ENCODE results near the gene ANTXR2.

The ANTXR2 gene

DNA sequence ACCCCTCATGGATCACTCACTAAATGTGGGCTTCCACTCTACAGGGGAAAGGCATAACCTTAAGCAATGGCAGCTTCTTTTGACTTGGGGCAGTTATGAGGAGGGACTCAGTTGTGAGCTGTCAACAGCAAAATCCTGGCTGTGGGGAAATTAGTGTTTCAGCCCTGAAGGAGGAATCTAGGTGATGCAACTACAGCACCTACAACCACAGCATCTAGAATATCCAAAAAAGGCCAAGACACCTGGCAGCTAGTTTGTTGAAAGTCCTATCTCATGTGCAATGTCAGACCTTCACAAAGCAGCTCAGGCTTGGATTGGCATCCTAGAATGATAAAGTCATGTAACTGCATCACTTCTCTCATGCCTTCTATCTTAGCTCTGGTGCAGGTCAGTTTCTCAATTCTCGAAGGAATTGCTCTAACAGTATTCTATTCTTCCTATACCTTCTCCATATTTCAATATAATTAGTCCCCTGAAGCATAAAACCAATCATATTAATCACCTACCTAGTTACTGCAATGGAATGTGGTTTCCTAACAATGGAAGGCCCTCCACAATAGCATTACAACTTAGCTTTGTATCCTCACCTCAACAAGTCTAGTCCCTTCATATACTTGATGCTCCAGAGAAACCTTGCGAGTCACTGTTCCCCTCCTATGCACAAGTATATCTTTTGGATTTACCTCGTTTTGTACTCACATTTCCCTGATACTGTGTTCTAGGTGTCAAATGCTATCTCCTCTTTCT, 5.5 kb upstream of the ANTXR2 start:
- Mint-ChIP-seq H3K4me1 (peaks cover 53% of the 10 kb centered on the region), H3K27ac (no peak overlapping the region), H3K27me3 (no peaks in the 10 kb centered on the region), H3K36me3 (no peaks in the 10 kb centered on the region), H3K4me3 (no peak overlapping the region), H3K9me3 (no peaks in the 10 kb centered on the region)

DNA sequence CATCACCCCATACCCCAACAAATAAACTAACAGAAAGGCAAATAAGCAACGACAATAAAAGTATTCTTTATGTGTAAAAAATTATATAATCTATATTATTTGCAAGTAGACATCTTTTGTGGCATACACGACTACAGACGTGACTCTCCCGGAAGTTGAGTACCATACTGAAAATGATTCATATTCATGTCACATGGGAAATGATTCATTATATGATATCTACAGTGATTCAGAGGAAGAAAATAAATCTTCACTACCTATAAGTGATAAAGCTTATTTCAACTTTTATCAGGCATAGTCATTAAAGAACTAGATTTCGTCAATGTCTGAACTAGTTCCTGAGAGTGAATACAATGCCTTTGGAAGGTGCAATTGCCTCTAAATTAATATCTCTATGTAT, 4.6 kb upstream of the ANTXR2 start:
- Mint-ChIP-seq H3K4me1 (peaks cover 60% of the 10 kb centered on the region), H3K27ac (no peak overlapping the region), H3K27me3 (no peaks in the 10 kb centered on the region), H3K4me3 (no peak overlapping the region), H3K36me3 (no peaks in the 10 kb centered on the region), H3K9me3 (no peaks in the 10 kb centered on the region)

DNA sequence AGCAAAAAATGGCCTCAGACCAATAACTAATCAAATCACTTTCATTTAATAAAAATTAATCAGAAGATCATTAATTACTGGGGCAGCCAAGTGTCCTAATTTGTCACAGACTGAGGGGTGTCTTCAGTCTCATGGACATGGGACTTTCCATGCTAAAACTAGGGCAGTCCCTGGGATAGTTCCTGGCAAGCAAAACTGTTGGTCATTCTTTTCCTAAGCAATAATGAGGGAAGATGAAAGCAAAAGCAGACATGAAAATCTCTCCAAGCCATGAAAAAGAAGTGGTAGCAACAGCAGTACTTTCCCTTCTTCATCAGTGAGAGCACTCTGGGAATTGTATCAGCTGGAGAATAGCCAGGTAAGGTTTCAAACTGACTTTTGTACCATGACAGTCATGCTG, 3.7 kb upstream of the ANTXR2 start:
- H3K27me3 Mint-ChIP-seq = no peaks in the 10 kb centered on the region
- H3K9me3 Mint-ChIP-seq = no peaks in the 10 kb centered on the region
- no peak overlapping the region for H3K4me3 Mint-ChIP-seq
- peaks cover 65% of the 10 kb centered on the region for H3K4me1 Mint-ChIP-seq
- peak overlapping the region; percentile 26 for H3K27ac Mint-ChIP-seq
- no peaks in the 10 kb centered on the region for H3K36me3 Mint-ChIP-seq

DNA sequence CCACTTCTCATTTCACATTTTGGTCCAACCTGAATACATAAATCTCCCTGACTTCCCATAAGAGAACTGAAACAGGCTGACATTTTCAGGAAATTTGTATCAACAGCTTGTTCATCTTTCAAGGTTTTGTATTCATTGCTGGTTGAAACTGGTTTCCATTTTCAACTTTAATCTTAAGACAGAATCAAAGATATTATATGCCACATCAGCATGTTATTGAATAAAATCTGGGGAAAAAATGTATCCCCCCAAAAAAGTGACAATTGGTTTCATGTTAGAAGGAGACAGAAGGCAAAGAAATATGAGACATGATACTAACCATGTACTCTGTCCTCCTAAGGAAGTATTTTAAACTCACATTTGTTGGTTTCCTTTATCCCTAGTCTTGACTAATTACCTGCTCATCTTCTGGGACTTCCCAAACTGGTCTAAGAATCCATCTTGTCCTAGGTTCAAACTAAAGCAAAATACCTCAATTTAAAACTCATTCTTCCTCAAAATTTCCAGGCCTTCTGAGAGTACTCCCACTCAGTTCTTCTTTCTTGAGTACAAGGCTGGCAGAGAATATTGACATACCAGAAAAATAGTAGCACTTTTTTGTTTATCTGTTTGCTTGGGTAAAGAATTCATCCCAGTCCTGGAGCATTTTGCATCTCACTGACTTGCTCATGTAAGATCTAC, 3.1 kb upstream of the ANTXR2 start:
- H3K27ac Mint-ChIP-seq = peak overlapping the region; percentile 60

DNA sequence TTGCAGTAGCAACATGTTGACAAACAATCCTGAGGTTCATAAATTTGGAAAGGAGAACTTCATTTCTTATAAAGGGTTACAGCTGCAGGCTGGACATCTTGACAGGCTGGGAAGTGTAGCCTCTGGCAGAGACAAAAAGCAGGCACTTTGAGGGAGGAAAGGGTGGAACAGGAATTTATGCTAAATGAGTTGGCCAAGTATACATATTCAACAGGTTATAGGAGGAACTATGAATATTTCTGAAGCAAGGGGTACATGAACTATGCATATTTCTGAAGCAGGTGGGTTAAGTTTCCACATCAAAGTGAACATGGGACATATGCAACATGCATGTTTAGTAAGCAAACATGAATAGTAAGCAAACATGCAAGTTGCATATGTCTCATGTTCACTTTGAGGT, 1.6 kb upstream of the ANTXR2 start:
- H3K4me3 Mint-ChIP-seq = peak overlapping the region; percentile 34
- peaks cover 79% of the 10 kb centered on the region for H3K4me1 Mint-ChIP-seq
- H3K9me3 Mint-ChIP-seq = no peaks in the 10 kb centered on the region
- H3K27ac Mint-ChIP-seq = peak overlapping the region; percentile 90
- H3K27me3 Mint-ChIP-seq = no peaks in the 10 kb centered on the region
- peaks cover 5% of the 10 kb centered on the region for H3K36me3 Mint-ChIP-seq

More for the DNA sequence above, 3.1 kb upstream of the ANTXR2 start:
- Mint-ChIP-seq H3K27me3 (no peaks in the 10 kb centered on the region), H3K9me3 (no peaks in the 10 kb centered on the region), H3K36me3 (peaks cover 2% of the 10 kb centered on the region), H3K4me1 (peaks cover 65% of the 10 kb centered on the region), H3K4me3 (no peak overlapping the region)

DNA sequence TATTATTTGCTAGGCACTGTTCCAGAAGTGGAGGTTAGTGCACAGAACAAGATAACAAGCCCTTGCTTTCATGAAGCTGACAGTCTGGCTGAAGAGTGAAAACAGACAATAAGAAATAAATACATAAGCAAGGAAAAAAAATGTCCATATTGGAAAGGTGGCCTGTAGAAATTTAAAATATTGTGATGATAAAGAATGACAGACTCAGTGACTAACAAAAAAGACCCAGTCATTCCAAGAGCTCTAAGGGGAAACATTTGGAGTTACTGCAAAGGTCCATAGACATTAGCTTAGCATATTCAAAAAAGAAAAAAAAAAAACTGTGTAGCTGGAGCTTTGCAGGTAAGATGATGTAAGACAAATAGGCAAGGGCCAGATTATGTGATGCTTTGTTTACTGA, 1.0 kb upstream of the ANTXR2 start:
- H3K27ac Mint-ChIP-seq = peak overlapping the region; percentile 90
- H3K27me3 Mint-ChIP-seq = no peaks in the 10 kb centered on the region
- H3K4me3 Mint-ChIP-seq = peak overlapping the region; percentile 96
- H3K4me1 Mint-ChIP-seq = peaks cover 85% of the 10 kb centered on the region
- H3K9me3 Mint-ChIP-seq = no peaks in the 10 kb centered on the region
- peaks cover 5% of the 10 kb centered on the region for H3K36me3 Mint-ChIP-seq

DNA sequence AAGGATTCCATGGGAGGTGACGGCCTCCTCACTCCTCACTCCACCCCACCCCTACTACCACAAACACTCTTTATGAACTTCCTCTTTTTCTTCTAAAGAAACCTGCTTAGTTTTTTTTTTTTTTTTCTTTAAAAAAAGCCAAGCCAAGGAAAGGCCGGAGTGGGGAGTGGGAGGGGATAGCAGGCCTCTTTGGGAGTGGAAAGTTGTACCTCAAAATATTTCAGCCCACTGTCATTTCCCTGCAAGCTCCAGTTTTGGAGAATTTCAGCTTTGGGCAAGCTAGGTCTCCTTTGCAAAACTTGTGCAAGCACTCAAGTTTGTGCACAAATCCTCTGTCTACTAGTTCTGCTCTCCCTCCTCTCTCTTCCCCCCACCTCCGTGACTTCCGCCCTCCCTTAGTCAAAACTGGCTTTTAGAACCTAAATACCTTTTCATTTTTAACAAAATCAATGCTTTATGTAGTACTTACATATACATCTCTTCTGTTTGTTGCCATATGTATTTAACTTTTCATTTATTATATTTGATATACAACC, 512 bp upstream of the ANTXR2 start:
- Mint-ChIP-seq H3K4me3 (peak overlapping the region; percentile 96), H3K9me3 (no peaks in the 10 kb centered on the region), H3K36me3 (peaks cover 5% of the 10 kb centered on the region), H3K27me3 (no peaks in the 10 kb centered on the region), H3K27ac (peak overlapping the region; percentile 85), H3K4me1 (peaks cover 83% of the 10 kb centered on the region)

DNA sequence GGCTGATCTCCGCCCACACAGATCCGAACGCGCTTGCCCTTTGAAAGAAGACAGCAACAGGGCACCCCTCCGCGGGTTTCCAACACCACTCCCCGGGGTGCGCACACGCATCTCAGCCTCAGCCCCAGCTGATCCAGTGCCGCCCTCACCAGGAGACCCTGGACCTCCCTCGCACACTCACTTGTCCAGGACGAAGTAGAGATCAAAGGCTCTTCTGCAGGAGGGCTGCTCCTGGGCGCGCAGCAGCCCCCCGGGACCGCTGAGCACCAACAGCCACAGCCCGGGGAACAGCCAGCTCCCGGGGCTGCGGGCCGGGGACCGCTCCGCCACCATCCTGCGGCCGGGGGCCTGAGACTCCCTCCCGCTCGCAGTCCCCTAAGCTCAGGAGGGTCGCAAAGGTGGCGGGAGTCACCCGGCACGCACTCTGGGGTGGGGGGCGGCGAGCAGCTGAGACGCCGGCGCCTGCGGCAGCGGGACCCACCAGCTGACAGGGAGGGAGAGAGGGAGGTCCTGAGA, 743 bp downstream of the ANTXR2 start:
- Mint-ChIP-seq H3K4me3 (peak overlapping the region; percentile 96), H3K27me3 (no peaks in the 10 kb centered on the region), H3K27ac (peak overlapping the region; percentile 92), H3K36me3 (peaks cover 12% of the 10 kb centered on the region), H3K9me3 (no peaks in the 10 kb centered on the region), H3K4me1 (peaks cover 80% of the 10 kb centered on the region)

DNA sequence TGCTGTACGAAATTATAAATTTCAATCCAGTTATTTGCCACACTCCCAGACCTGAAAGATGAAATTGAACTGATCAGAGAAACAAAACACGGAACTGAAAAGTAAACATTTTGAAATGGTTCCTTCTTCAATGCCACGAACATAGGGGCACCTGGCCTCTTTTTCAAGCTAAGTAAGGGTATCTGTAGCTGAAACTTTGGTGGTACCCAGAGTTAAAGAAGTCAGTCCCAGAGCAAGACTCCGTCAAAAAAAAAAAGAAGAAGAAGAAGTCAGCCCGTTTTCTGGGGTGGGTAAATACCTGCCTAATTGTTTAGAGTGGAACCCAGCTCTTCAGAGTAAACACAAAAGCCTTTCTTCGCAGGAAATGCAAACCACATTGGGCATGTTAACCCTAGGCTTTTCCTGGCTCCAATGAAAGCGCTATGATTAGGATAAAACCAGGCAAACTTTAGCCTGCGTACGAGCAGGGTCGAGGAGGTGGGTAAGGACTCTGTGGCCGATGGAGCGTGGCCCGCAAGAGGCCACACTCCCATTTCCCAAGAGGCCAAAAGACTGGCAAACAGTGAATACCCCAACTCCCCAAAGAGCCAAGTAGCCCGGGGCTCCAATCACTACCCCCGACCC, 1.3 kb downstream of the ANTXR2 start:
- Mint-ChIP-seq H3K36me3 (peaks cover 15% of the 10 kb centered on the region), H3K4me1 (peaks cover 82% of the 10 kb centered on the region), H3K27ac (peak overlapping the region; percentile 92), H3K4me3 (peak overlapping the region; percentile 96), H3K27me3 (no peaks in the 10 kb centered on the region), H3K9me3 (no peaks in the 10 kb centered on the region)

DNA sequence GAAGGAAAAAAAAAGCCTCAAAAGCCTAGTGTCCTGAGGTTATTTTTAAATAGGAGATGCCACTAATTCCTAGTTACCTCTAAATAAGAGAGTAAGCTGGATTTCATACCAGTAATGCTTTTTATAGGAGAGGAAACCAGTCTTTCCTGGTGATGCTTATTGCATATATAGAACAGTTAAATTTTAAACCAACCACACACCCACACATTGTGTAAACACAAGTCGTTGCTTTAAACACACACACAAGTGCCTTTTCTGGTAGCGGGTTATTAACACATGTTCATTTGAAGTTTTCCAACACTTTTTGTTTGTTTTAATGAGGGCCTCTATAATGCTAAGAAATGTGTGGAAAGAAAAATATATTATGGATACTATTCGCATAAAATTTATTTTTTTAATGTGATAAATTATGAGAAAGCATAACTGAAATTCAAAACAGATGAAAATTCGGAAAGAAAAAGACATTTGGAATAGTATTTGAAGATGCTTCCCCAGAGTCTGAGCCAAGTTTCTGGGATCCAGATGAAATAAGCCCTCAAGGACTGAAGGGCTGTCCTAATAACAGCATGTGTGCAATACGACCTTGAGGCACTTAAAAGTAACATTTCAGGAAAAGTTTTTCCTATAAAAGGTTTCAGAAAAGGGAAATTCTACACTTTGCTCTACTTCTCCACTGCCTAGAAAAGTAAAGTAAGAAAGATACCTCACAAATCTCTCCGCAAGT, 2.0 kb downstream of the ANTXR2 start:
- H3K36me3 Mint-ChIP-seq = peaks cover 15% of the 10 kb centered on the region
- H3K4me1 Mint-ChIP-seq = peaks cover 78% of the 10 kb centered on the region
- H3K9me3 Mint-ChIP-seq = no peaks in the 10 kb centered on the region
- peak overlapping the region; percentile 77 for H3K27ac Mint-ChIP-seq
- H3K27me3 Mint-ChIP-seq = no peaks in the 10 kb centered on the region
- peak overlapping the region; percentile 96 for H3K4me3 Mint-ChIP-seq

DNA sequence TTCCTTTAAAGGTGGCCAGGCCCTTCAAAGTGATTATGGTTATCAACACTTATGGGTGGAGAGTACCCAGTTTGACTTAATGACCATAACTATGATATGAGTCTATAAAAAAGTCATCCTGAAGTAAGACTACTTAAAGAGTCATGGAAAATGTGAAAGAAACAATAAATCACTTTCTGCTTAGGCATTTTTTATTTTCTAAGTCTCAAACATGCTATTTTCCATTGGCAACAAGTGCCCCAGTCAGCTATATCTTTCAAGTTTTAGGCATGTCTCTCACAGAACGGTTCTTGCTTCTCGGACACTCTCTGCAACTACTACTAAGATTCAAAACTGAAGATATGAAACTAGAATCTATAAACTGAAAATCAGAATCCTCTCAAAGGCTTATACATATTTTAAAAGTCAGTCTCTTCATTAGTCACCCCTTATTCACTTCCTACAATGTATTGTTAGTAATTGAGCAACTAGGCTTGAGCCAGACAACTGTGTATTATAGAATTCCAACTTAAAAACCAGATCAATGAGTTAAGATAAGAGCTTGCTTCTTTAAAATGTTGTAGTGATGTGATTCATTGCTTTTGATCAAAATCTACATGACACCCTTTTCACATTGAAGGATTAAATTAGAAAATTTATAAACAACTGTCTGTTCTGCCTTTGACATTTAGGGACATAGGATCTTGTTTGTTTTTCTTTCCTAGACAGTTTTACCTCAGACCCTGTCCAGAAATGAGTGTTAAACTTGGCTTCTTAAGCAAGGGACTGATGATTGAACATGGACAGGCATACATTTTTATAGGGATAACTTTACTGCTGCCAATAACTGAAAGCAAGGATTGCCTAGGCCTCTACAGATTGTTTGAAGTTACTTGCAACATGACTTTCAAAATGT, 2.9 kb downstream of the ANTXR2 start:
- peak overlapping the region; percentile 15 for H3K27ac Mint-ChIP-seq

DNA sequence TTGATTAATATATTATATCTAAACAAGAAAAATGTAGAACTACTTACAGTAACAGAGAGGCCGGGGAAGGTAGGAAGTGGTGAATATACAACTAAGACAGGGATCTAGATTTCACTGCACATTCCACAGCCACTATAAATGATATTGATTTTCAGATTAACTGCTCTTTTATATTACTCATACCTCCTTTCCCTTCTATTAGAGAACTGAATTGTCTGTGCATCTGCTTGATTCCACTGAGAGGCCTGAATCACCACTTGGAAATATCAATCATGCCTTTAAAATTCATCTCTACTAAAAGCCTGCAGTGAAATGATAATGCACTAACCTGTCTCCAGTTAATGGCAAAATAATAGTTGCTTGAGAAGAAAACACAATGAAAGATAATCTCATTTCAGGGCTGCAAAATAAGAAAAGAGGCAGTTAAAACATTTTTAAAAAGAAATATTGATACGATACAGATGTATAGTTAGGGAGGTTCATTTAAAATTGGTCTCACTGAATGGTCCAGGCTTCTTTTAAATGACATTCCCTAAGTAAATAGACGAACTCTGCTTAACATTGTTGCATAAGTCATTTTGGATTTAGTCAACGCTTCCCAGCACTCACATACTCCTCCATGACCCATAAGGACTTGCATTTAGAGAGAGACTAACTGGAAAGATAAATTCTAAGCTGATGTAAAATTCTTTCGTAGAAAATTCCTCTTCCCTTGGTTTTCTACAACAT, 3.8 kb downstream of the ANTXR2 start:
- Mint-ChIP-seq H3K27me3 (no peaks in the 10 kb centered on the region), H3K4me3 (peak overlapping the region; percentile 96), H3K36me3 (peaks cover 20% of the 10 kb centered on the region), H3K27ac (peak overlapping the region; percentile 23), H3K4me1 (peaks cover 67% of the 10 kb centered on the region), H3K9me3 (no peaks in the 10 kb centered on the region)

More for the DNA sequence above, 2.9 kb downstream of the ANTXR2 start:
- no peaks in the 10 kb centered on the region for H3K27me3 Mint-ChIP-seq
- H3K9me3 Mint-ChIP-seq = no peaks in the 10 kb centered on the region
- H3K4me1 Mint-ChIP-seq = peaks cover 75% of the 10 kb centered on the region
- peak overlapping the region; percentile 96 for H3K4me3 Mint-ChIP-seq
- H3K36me3 Mint-ChIP-seq = peaks cover 17% of the 10 kb centered on the region

DNA sequence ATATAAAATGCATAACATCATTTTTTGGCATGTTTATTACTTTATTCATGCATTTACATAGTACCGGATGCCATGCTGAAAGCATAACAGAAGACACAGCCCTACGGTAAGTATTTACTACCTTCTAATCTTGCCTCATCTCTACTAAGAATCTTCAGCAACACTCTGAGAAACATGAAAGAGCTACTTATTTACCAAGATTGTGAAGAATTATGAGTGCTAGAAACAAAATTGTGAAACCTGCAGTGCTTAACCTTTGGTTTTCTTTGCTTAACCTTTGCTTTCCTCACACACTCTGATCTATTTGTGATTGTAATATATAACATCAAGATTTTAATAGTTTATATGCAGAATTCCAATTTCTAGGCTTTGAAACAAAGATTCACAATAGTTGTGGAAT, 7.4 kb downstream of the ANTXR2 start:
- Mint-ChIP-seq H3K9me3 (no peaks in the 10 kb centered on the region), H3K36me3 (peaks cover 20% of the 10 kb centered on the region), H3K27me3 (no peaks in the 10 kb centered on the region), H3K27ac (no peak overlapping the region), H3K4me3 (no peak overlapping the region), H3K4me1 (peaks cover 42% of the 10 kb centered on the region)

DNA sequence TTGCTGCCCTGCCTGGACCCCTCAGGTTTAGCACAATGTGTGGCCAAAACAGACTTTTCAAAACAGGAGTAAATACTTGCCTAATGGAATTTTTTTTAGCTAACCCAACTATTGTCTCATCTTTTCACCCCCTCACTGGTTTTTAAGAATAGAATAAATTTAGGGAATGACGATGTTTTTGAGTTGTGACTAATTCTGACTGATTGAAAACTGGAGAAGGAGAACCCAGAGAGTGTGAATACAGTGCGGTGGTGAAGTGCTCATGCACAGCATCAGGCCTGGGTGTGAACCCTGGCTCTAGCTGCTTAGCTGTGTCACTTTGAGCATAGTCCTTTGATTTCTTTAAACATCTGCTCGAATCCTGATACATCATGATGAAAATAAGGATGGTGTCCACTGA, 10.5 kb downstream of the ANTXR2 start:
- H3K36me3 Mint-ChIP-seq = peaks cover 12% of the 10 kb centered on the region
- H3K9me3 Mint-ChIP-seq = no peaks in the 10 kb centered on the region
- H3K4me3 Mint-ChIP-seq = no peak overlapping the region
- no peak overlapping the region for H3K27ac Mint-ChIP-seq
- H3K4me1 Mint-ChIP-seq = peaks cover 39% of the 10 kb centered on the region
- no peaks in the 10 kb centered on the region for H3K27me3 Mint-ChIP-seq
